GM18517 (cell line): ENCODE measurements around the gene MINPP1.
"Not testable (repeated sequence)": the region's sequence is repeated elsewhere in the genome, so short reads cannot be mapped to it uniquely, and the experiment has no call there.

Experiments
- ATAC-seq: cut with Tn5 transposase; IDR thresholded peaks from one replicate; pipeline ENCODE4 v1.9.1; 2021; ENCODE audit warnings: mild to moderate bottlenecking, moderate library complexity; ENCODE audit not compliant: unreplicated experiment

MINPP1 gene

GRCh38 chr10:87560495-87561129, 55.9 kb downstream of the MINPP1 start:
- ATAC-seq = no peak

- no peak for ATAC-seq
These were observed 58.1 kb downstream of the MINPP1 start for GRCh38 chr10:87562750-87563149.

- ATAC-seq = no peak
These were observed 60.3 kb downstream of the MINPP1 start for GRCh38 chr10:87565010-87565409.

- no peak for ATAC-seq
These were observed 71.2 kb downstream of the MINPP1 start for GRCh38 chr10:87575851-87576250.

GRCh38 chr10:87578160-87578841, 73.6 kb downstream of the MINPP1 start:
- ATAC-seq = no peak

GRCh38 chr10:87578842-87579401, 74.2 kb downstream of the MINPP1 start:
- ATAC-seq = no peak

- ATAC-seq = no peak
These were observed 74.9 kb downstream of the MINPP1 start for GRCh38 chr10:87579563-87579962.

GRCh38 chr10:87580016-87580415, 75.3 kb downstream of the MINPP1 start:
- ATAC-seq = no peak

GRCh38 chr10:87585565-87586514, 81.1 kb downstream of the MINPP1 start:
- ATAC-seq = no peak

- no peak for ATAC-seq
These were observed 85.0 kb downstream of the MINPP1 start for GRCh38 chr10:87589645-87590051.

GRCh38 chr10:87590705-87591588, 86.3 kb downstream of the MINPP1 start:
- no peak for ATAC-seq

- no peak for ATAC-seq
These were observed 86.8 kb downstream of the MINPP1 start for GRCh38 chr10:87591589-87591886.

- not testable (repeated sequence) for ATAC-seq
These were observed 88.2 kb downstream of the MINPP1 start for GRCh38 chr10:87592920-87593319.

GRCh38 chr10:87593702-87594101, 89.0 kb downstream of the MINPP1 start:
- ATAC-seq = no peak

GRCh38 chr10:87594181-87594580, 89.5 kb downstream of the MINPP1 start:
- ATAC-seq = no peak

GRCh38 chr10:87594864-87595263, 90.2 kb downstream of the MINPP1 start:
- no peak for ATAC-seq

GRCh38 chr10:87596351-87596750, 91.7 kb downstream of the MINPP1 start:
- no peak for ATAC-seq

GRCh38 chr10:87598700-87599099, 94.0 kb downstream of the MINPP1 start:
- ATAC-seq = no peak

- no peak for ATAC-seq
These were observed 95.9 kb downstream of the MINPP1 start for GRCh38 chr10:87600581-87600980.
